Heart right ventricle (tissue), 16 donors: ENCODE results near the gene SLCO1C1. TPM values are rescaled to one million over a fixed set of nuclear protein-coding genes. Genes with fewer than 3 reads are reported as not detected.

ENCODE experiments used
- ATAC-seq, 8 donors: fragments of 200-7000 bp; cut with Tn5 transposase; one replicate each; pipeline ENCODE4 v1.9.1; 2020; ENCODE audit warnings: mild to moderate bottlenecking in 8 of 8, moderate library complexity in 8 of 8, moderate number of reproducible peaks in 1 of 8
- DNase-seq, 2 donors: peaks; one replicate each; pipeline ENCODE4 v3.0.0-alpha.2; 2020
- H3K27ac ChIP-seq, 10 donors: fragments of 200-600 bp; sonication (generic) in 2 of 10; one replicate each; pipeline versions ENCODE4 v1.5.0 to v1.8.0; 2020 to 2022; ENCODE audit warnings: mild to moderate bottlenecking in 3 of 10
- H3K27me3 ChIP-seq, 7 donors: fragments of 200-600 bp; one replicate each; pipeline ENCODE4 v1.8.0; 2021 to 2022; ENCODE audit warnings: mild to moderate bottlenecking in 2 of 7
- H3K36me3 ChIP-seq, 9 donors: fragments of 200-600 bp; sonication (generic) in 1 of 9; one replicate each; pipeline versions ENCODE4 v1.5.0 to v1.8.0; 2020 to 2022; ENCODE audit warnings: mild to moderate bottlenecking in 2 of 9
- H3K4me1 ChIP-seq, 9 donors: fragments of 200-600 bp; sonication (generic) in 1 of 9; one replicate each; pipeline versions ENCODE4 v1.5.0 to v1.8.0; 2020 to 2022; ENCODE audit warnings: mild to moderate bottlenecking in 4 of 9
- H3K4me3 ChIP-seq, 10 donors: fragments of 200-600 bp; sonication (generic) in 2 of 10; one replicate each; pipeline versions ENCODE4 v1.5.0 to v1.8.0; 2020 to 2022; ENCODE audit warnings: mild to moderate bottlenecking in 7 of 10, moderate library complexity in 2 of 10
- H3K9me3 ChIP-seq, 11 donors: fragments of 200-600 bp in 10 of 11; sonication (generic) in 2 of 11; one replicate each; pipeline versions ENCODE4 v1.5.0 to v1.8.0; 2013 to 2022; ENCODE audit warnings: mild to moderate bottlenecking in 2 of 11, control low read depth in 1 of 11, moderate library complexity in 1 of 11
- CTCF ChIP-seq, 9 donors: fragments of 200-600 bp; sonication (generic) in 2 of 9; IDR thresholded peaks; one replicate each; pipeline versions ENCODE4 v1.5.0 to v1.8.0; 2021 to 2022; ENCODE audit warnings: antibody characterized with exemption in 9 of 9, mild to moderate bottlenecking in 5 of 9, moderate library complexity in 1 of 9
- WGBS, 2 donors: extraction: QIAGEN DNeasy Blood & Tissue Kit; methylation state at CpG; one replicate each; pipeline ENCODE4 v1.1.7; 2013; ENCODE audit warnings: inconsistent platforms in 1 of 2; 5-methylcytosine and 5-hydroxymethylcytosine counted together
- intact Hi-C, 10 donors: fragments of 100-400 bp; cut with DNase I; formaldehyde crosslinking; loops; one replicate each; pipeline versions ENCODE4 v1.11.1 to v1.14.2; 2022
- polyA plus RNA-seq, 2 donors: library from polyadenylated mRNA; stranded (reverse); fragments of 200-250 nt; gene quantifications; one replicate each; pipeline ENCODE4 v1.2.3, GENCODE V29; 2013
- total RNA-seq, 10 donors: library from RNA; stranded (reverse); fragmentation: NEBNext Ultra II Directional in 3 of 10; extraction: Animal tissue kit (Norgen Biotek cat#: 25700) in 3 of 10; gene quantifications; one replicate each; pipeline versions ENCODE4 v1.2.1 to v1.2.4, GENCODE V29; 2021 to 2023
- donor health status: Arrhythmogenic right ventricular cardiomyopathy.
- donor health status: ischemic (EF 13 %, LVEDD 7.1; RV severe dilation, severe dysfunction).
- donor health status: healthy with polysubstance abuse.
- donor health status: DM: no; HTN: yes; CAD: no.
- donor health status: DM: no; HTN: no; CAD: no.
- donor health status: ischemic (EF 25% LVEDD 6.9; RV normal size, moderate dysfunction).
- donor health status: ischemic (EF 25% LVEDD 5.7; RV mildly dilated, moderate dysfunction).
- donor health status: healthy.
- donor health status: DM: yes; HTN: yes; CAD: no.
- donor health status: Ischemic cardiomyopathy.
- donor health status: ischemic (EF 35%, LVEDD 5.7; RV mildly dilated, moderate dysfunction).
- donor health status: nonischemic (EF 11% LVEDD 7.7; RV severe dilation, severe dysfunction).
- donor health status: DM: yes; HTN: yes; CAD: no.
- donor health status: PGD.
- donor health status: ischemic (EF 29% LVEDD 5.4; RV normal size, mild dysfunction).
- donor health status: nonischemic (EF 23%, LVEDD 6.1; RV moderate dilation, normal function).

Gene SLCO1C1
- total and polyA plus RNA-seq, 12 donors, result 0.64 to 3.3 (median 1.3) TPM

- H3K4me3 ChIP-seq, result no peak overlapping the region
- DNase-seq, result no peak
- ATAC-seq, result no peak
- TF ChIP-seq CTCF (IDR thresholded peaks at IDR 0.05), result no peak
- no peaks in the 10 kb centered on the region for H3K4me1 ChIP-seq
- no peaks in the 10 kb centered on the region for H3K36me3 ChIP-seq
- WGBS, 2 donors, result 40 to 51% methylated on average over 6 of the region's 6 CpGs
- no peak overlapping the region for H3K27ac ChIP-seq
- H3K9me3 ChIP-seq, result no peaks in the 10 kb centered on the region
- intact Hi-C loops, result no loop called here
- no peaks in the 10 kb centered on the region for H3K27me3 ChIP-seq
These were observed 9.7 kb downstream of the SLCO1C1 start for GRCh38 chr12:20704860-20705259.

GRCh38 chr12:20711846-20712245 is 16.7 kb downstream of the SLCO1C1 start:
- no peaks in the 10 kb centered on the region for H3K27me3 ChIP-seq
- ATAC-seq (no peak), DNase-seq (no peak)
- H3K4me1 ChIP-seq, result no peaks in the 10 kb centered on the region
- no peak overlapping the region for H3K27ac ChIP-seq
- no peaks in the 10 kb centered on the region for H3K36me3 ChIP-seq
- no peak overlapping the region for H3K4me3 ChIP-seq
- intact Hi-C loops, result no loop called here
- no peak for TF ChIP-seq CTCF (IDR thresholded peaks at IDR 0.05)
- WGBS, 2 donors, result 56 to 61% methylated on average over 3 of the region's 3 CpGs
- no peaks in the 10 kb centered on the region for H3K9me3 ChIP-seq

GRCh38 chr12:20716037-20716436 is 20.9 kb downstream of the SLCO1C1 start:
- DNase-seq, result no peak
- Histone ChIP-seq H3K27me3 (no peaks in the 10 kb centered on the region), H3K36me3 (no peaks in the 10 kb centered on the region), H3K4me3 (no peak overlapping the region), H3K4me1 (no peaks in the 10 kb centered on the region), H3K27ac (no peak overlapping the region), H3K9me3 (no peaks in the 10 kb centered on the region)
- intact Hi-C loops, result no loop called here
- 56 to 64% methylated on average over 2 of the region's 2 CpGs for WGBS, 2 donors
- TF ChIP-seq CTCF (IDR thresholded peaks at IDR 0.05), result no peak
- ATAC-seq, result no peak

GRCh38 chr12:20716985-20717384 is 21.9 kb downstream of the SLCO1C1 start:
- Histone ChIP-seq H3K4me3 (no peak overlapping the region), H3K36me3 (no peaks in the 10 kb centered on the region), H3K9me3 (no peaks in the 10 kb centered on the region), H3K27ac (no peak overlapping the region), H3K4me1 (no peaks in the 10 kb centered on the region), H3K27me3 (no peaks in the 10 kb centered on the region)
- ATAC-seq (no peak), DNase-seq (no peak)
- no peak for TF ChIP-seq CTCF (IDR thresholded peaks at IDR 0.05)
- 53 to 76% methylated on average over 1 of the region's 1 CpG for WGBS, 2 donors
- intact Hi-C loops, result no loop called here

GRCh38 chr12:20718294-20718693 is 23.2 kb downstream of the SLCO1C1 start:
- Histone ChIP-seq H3K27ac (no peak overlapping the region), H3K36me3 (no peaks in the 10 kb centered on the region), H3K4me1 (no peaks in the 10 kb centered on the region), H3K27me3 (no peaks in the 10 kb centered on the region), H3K4me3 (no peak overlapping the region), H3K9me3 (no peaks in the 10 kb centered on the region)
- DNase-seq, result no peak
- 84 to 86% methylated on average over 4 of the region's 4 CpGs for WGBS, 2 donors
- TF ChIP-seq CTCF (IDR thresholded peaks at IDR 0.05), result no peak
- ATAC-seq, result no peak
- intact Hi-C loops, result no loop called here
